ENCODE measurements around the gene SOST. TPM values are rescaled to one million over a fixed set of nuclear protein-coding genes. Genes with fewer than 3 reads are reported as not detected.

Gene SOST
- total RNA-seq, result not detected in 2 replicates
- polyA plus RNA-seq, result not detected in 2 replicates
- polyA plus RNA-seq (2012), result not detected in 2 replicates
- polyA minus RNA-seq (ENCODE audit: low replicate concordance), result not detected in 2 replicates

DNA sequence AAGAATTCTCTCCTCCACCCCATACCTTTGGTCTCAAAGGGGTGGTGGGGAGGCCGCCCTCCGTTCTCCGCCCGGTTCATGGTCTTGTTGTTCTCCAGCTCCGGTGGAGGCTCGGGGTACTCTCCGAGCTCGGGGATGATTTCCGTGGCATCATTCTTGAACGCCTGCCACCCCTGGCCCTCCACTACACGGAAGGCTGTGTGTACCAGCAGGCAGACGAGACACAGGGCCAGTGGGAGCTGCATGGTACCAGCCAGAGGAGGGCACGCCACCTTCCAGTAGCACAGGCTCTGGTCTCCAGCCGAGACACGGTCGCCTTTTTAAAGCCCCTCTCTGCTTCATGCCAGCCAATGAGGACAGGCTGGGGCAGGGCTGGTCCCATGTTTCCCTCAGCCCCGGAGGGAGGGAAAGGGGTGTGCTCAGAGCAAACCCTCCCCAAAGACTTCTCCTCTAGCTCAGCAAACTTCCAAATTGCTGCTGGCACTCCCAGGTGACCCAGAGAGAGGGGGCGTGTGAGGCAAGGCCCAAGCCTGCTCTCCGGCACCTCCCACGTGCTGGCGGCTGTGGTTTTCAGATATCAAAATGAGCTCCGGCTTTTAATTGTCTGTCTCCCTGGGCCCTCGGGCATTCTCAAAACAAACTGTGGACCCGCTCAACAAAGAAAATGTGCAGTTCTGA lies at the start of gene SOST:
SOST (minus strand) TSS at position 295 of the 678 bp plus-strand sequence; CDS start at position 245, 50 bp downstream.
- Histone ChIP-seq H3K9me3 (ENCODE audit: control insufficient read depth, insufficient read depth, low read depth, low read length) (no peaks in the 10 kb centered on the region), H3K4me3 (replicated peaks in 1 of 4; ENCODE audit: control extremely low read depth in 1 of 4, insufficient read depth in 1 of 4, low read depth in 3 of 4, low read length in 4 of 4) (no peak within 1 kb of the TSS), H3K9ac (ENCODE audit: insufficient read depth, low read length) (no peak within 1 kb of the TSS), H3K36me3 (ENCODE audit: control insufficient read depth, insufficient read depth, low read length) (no peaks in the 10 kb centered on the region), H3K27me3 (ENCODE audit: control insufficient read depth, insufficient read depth, low read length) (peaks cover 23% of the 10 kb centered on the region), H2AFZ (ENCODE audit: low read length) (no peak within 1 kb of the TSS), H3K4me2 (ENCODE audit: extremely low read depth, insufficient read depth, low read length) (no peak within 1 kb of the TSS), H3K27ac (ENCODE audit: insufficient read depth, low read length) (no peak within 1 kb of the TSS), H3K79me2 (ENCODE audit: control insufficient read depth, insufficient read depth, low read length) (no peaks in the 10 kb centered on the region), H3K4me1 (ENCODE audit: control insufficient read depth, extremely low read depth, insufficient read depth, low read length) (no peaks in the 10 kb centered on the region), H4K20me1 (ENCODE audit: control insufficient read depth, extremely low read depth, insufficient read depth, low read length) (no peaks in the 10 kb centered on the region)
- TF ChIP-seq CTCF (conservative IDR thresholded peaks at IDR 0.05 in 1 of 2, IDR thresholded peaks at IDR 0.05 in 1 of 2; ENCODE audit: low read depth in 1 of 2, low read length in 2 of 2), result no peak
- TF ChIP-seq EZH2 (IDR thresholded peaks at IDR 0.05; ENCODE audit: low read length, missing control alignments), result no peak
- DNase-seq (ENCODE audit: low read depth in 2 of 2), result no peak

GRCh38 chr17:43808076-43808475 lies 49.5 kb upstream of the SOST start:
- TF ChIP-seq CTCF (conservative IDR thresholded peaks at IDR 0.05 in 1 of 2, IDR thresholded peaks at IDR 0.05 in 1 of 2; ENCODE audit: low read depth in 1 of 2, low read length in 2 of 2) (no peak), EZH2 (IDR thresholded peaks at IDR 0.05; ENCODE audit: low read length, missing control alignments) (no peak)
- Histone ChIP-seq H3K4me1 (ENCODE audit: control insufficient read depth, extremely low read depth, insufficient read depth, low read length) (peaks cover 2% of the 10 kb centered on the region), H3K27ac (ENCODE audit: insufficient read depth, low read length) (no peak overlapping the region), H3K4me3 (replicated peaks in 1 of 4; ENCODE audit: control extremely low read depth in 1 of 4, insufficient read depth in 1 of 4, low read depth in 3 of 4, low read length in 4 of 4) (no peak overlapping the region), H3K9me3 (ENCODE audit: control insufficient read depth, insufficient read depth, low read depth, low read length) (no peaks in the 10 kb centered on the region), H3K79me2 (ENCODE audit: control insufficient read depth, insufficient read depth, low read length) (no peaks in the 10 kb centered on the region), H3K4me2 (ENCODE audit: extremely low read depth, insufficient read depth, low read length) (no peak overlapping the region), H3K36me3 (ENCODE audit: control insufficient read depth, insufficient read depth, low read length) (peaks cover 2% of the 10 kb centered on the region), H3K9ac (ENCODE audit: insufficient read depth, low read length) (no peak overlapping the region), H4K20me1 (ENCODE audit: control insufficient read depth, extremely low read depth, insufficient read depth, low read length) (no peaks in the 10 kb centered on the region), H3K27me3 (ENCODE audit: control insufficient read depth, insufficient read depth, low read length) (no peaks in the 10 kb centered on the region), H2AFZ (ENCODE audit: low read length) (no peak overlapping the region)
- DNase-seq (ENCODE audit: low read depth in 2 of 2), result no peak

- no peak overlapping the region for H3K9ac ChIP-seq (ENCODE audit: insufficient read depth, low read length)
- DNase-seq (ENCODE audit: low read depth in 2 of 2), result no peak
- no peak overlapping the region for H3K27ac ChIP-seq (ENCODE audit: insufficient read depth, low read length)
- H3K27me3 ChIP-seq (ENCODE audit: control insufficient read depth, insufficient read depth, low read length), result no peaks in the 10 kb centered on the region
- H3K4me3 ChIP-seq (replicated peaks in 1 of 4; ENCODE audit: control extremely low read depth in 1 of 4, insufficient read depth in 1 of 4, low read depth in 3 of 4, low read length in 4 of 4), result no peak overlapping the region
- TF ChIP-seq EZH2 (IDR thresholded peaks at IDR 0.05; ENCODE audit: low read length, missing control alignments), result no peak
- no peak for TF ChIP-seq CTCF (conservative IDR thresholded peaks at IDR 0.05 in 1 of 2, IDR thresholded peaks at IDR 0.05 in 1 of 2; ENCODE audit: low read depth in 1 of 2, low read length in 2 of 2)
- H3K79me2 ChIP-seq (ENCODE audit: control insufficient read depth, insufficient read depth, low read length), result no peaks in the 10 kb centered on the region
- H3K9me3 ChIP-seq (ENCODE audit: control insufficient read depth, insufficient read depth, low read depth, low read length), result no peaks in the 10 kb centered on the region
- peaks cover 2% of the 10 kb centered on the region for H3K36me3 ChIP-seq (ENCODE audit: control insufficient read depth, insufficient read depth, low read length)
- H2AFZ ChIP-seq (ENCODE audit: low read length), result no peak overlapping the region
- H4K20me1 ChIP-seq (ENCODE audit: control insufficient read depth, extremely low read depth, insufficient read depth, low read length), result no peaks in the 10 kb centered on the region
- peaks cover 2% of the 10 kb centered on the region for H3K4me1 ChIP-seq (ENCODE audit: control insufficient read depth, extremely low read depth, insufficient read depth, low read length)
- no peak overlapping the region for H3K4me2 ChIP-seq (ENCODE audit: extremely low read depth, insufficient read depth, low read length)
These were observed 46.5 kb upstream of the SOST start for GRCh38 chr17:43805117-43805516.

Measured in fibroblast of lung (primary cell).